ENCODE data around the gene HES2.
"Not testable (repeated sequence)": the region's sequence is repeated elsewhere in the genome, so short reads cannot be mapped to it uniquely, and the experiment has no call there.

Gene HES2

DNA sequence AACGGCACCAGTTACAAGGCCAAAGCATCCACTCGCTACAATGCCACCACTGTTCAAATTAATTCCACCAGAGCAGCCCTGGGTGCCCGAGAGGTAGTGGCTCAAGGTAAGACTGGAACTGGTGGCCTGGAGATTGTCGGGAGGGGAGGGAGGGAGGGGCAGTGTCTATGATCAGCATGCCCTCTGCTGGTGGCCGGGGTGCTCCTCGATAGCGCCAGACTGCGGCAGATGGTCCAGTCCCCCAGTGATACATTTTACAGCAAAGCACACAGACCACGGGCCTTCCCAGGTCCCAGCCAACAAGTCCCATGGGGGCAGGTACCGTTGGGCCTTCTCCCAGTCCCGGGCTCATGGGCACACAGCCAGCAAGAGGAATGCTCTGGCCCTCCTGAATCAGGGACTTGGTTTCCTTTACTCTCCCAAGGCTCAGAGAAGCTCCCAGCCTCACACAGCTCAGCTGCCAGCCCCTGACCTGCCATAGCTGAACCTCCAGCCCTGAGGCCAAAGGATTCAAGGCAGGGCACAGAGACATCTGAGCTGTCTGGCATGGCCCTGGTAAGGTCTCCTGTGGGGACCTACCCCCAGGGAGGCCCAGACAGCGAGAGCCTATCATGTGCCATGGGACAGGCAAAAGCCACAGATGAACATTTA is 41.5 kb downstream of the HES2 start:
- in situ Hi-C loops (cut with MboI; ENCODE audit: low sequenced_read_pairs, unreplicated experiment), result no loop called here

DNA sequence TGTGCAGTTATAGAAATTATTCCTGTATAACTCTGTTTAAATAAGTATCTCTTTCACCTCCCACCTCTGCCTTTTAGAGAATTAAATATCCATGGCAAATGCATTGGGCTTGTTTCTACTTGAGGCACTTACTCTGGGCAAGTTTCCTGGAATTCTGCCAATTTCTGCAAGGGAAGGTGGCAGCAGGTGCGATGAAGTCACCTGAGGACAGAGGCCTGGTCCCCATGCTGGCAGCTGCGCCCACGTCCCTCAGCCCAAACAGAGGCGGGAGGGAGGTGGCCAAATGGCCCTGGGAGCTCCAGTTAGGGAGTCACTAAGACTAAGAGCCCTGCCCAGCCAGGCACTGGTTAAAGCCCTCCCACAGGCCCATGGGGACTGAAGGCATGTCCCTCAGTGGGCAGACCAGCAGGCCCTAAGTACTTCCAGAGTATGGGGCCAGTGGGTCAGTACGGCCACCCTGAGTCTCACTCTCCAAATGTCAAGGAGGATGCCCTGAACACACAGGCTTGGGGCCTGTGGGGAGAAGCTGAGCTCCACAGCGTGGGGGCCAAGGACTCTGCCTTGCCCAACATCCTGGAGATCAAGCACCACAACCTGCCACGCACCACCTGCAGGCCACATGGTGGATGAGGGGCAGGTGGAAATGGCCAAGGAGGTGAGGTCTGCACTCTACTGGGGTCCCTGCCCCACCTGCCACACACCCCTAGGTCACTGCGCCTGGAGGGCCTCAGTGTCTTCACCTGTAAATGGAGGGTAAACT is 45.6 kb downstream of the HES2 start:
- TF ChIP-seq, protein P1, sequence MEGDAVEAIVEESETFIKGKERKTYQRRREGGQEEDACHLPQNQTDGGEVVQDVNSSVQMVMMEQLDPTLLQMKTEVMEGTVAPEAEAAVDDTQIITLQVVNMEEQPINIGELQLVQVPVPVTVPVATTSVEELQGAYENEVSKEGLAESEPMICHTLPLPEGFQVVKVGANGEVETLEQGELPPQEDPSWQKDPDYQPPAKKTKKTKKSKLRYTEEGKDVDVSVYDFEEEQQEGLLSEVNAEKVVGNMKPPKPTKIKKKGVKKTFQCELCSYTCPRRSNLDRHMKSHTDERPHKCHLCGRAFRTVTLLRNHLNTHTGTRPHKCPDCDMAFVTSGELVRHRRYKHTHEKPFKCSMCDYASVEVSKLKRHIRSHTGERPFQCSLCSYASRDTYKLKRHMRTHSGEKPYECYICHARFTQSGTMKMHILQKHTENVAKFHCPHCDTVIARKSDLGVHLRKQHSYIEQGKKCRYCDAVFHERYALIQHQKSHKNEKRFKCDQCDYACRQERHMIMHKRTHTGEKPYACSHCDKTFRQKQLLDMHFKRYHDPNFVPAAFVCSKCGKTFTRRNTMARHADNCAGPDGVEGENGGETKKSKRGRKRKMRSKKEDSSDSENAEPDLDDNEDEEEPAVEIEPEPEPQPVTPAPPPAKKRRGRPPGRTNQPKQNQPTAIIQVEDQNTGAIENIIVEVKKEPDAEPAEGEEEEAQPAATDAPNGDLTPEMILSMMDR (IDR thresholded peaks at IDR 0.05; ENCODE audit: borderline replicate concordance, control extremely low read depth, extremely low read depth, insufficient read depth, missing control alignments), result no peak
- DNase-seq (ENCODE audit: low spot score), result peak; percentile 15
- in situ Hi-C loops (cut with MboI; ENCODE audit: low sequenced_read_pairs, unreplicated experiment), result no loop called here

More for the DNA sequence above, 41.5 kb downstream of the HES2 start:
- no peak for DNase-seq (ENCODE audit: low spot score)
- TF ChIP-seq, protein P1 (IDR thresholded peaks at IDR 0.05; ENCODE audit: borderline replicate concordance, control extremely low read depth, extremely low read depth, insufficient read depth, missing control alignments), result no peak

- DNase-seq (ENCODE audit: low spot score); in situ Hi-C loops (cut with MboI; ENCODE audit: low sequenced_read_pairs, unreplicated experiment): not testable (repeated sequence)
These were observed 47.5 kb downstream of the HES2 start for GRCh38 chr1:6372236-6372635.

GRCh38 chr1:6370006-6370405 is 49.7 kb downstream of the HES2 start:
- in situ Hi-C loops (cut with MboI; ENCODE audit: low sequenced_read_pairs, unreplicated experiment), result no loop called here
- TF ChIP-seq, protein P1 (IDR thresholded peaks at IDR 0.05; ENCODE audit: borderline replicate concordance, control extremely low read depth, extremely low read depth, insufficient read depth, missing control alignments), result no peak
- no peak for DNase-seq (ENCODE audit: low spot score)

DNA sequence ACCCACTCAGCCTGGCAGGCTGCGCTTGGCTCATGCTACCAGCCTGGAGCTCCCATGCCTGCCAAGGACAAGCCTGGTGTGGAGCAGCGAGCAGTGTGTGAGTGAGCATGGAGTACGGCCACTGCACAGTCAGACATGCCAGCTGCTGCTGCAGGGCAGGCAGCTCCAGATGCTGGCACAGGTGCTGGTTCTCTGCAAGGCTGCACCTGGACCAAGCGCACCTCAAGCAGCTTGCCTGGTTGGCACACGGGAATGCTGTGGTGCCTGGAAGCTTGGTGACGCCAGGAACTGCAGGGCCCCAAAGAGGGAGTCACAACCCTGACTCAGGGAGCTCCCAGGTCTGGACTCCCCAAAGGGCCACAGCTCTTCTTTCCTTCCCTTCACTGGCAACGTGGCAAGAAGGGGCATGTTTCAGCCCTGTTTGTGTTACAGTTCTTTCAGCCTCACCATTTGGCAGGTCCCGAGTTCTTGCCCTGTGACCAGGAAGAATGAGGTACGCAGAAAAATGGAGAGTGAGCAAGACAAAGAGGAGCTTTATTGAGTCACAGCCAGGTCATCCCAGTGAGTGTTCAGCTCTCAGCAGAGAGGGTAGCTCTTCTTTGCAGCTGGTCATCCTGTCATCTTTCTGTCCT is 52.2 kb downstream of the HES2 start:
- TF ChIP-seq, protein P1 (IDR thresholded peaks at IDR 0.05; ENCODE audit: borderline replicate concordance, control extremely low read depth, extremely low read depth, insufficient read depth, missing control alignments), result no peak
- DNase-seq (ENCODE audit: low spot score), result no peak
- in situ Hi-C loops (cut with MboI; ENCODE audit: low sequenced_read_pairs, unreplicated experiment), result no loop called here

DNA sequence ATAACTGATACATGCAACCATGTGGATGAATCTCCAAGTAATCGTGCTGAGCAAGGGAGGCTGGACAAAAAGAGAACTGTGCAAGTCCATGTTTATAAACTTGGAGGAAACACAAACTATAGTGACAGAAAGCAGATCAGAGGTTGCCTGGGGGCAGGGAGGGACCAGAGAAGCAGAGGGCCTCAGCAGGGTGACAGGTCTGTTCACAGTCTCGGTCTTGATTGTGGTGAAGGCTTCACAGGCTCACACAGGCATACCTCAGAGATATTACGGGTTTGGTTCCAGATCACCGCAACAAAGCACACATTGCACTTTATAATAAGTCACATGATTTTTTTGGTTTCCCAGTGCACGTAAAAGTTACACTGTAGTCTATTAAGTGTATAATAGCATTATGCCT is 54.7 kb downstream of the HES2 start:
- DNase-seq (ENCODE audit: low spot score), result no peak
- in situ Hi-C loops (cut with MboI; ENCODE audit: low sequenced_read_pairs, unreplicated experiment), result no loop called here
- TF ChIP-seq, protein P1 (IDR thresholded peaks at IDR 0.05; ENCODE audit: borderline replicate concordance, control extremely low read depth, extremely low read depth, insufficient read depth, missing control alignments), result no peak

All from GM13976 (cell line).